DND-41 (cell line): ENCODE results near the gene CALY.

Experiments used
- ATAC-seq: fragments of 200-7000 bp; cut with Tn5 transposase; 3 replicates; pipeline ENCODE4 v1.9.1; 2021; ENCODE audit warnings: low read depth; ENCODE audit not compliant: insufficient read depth
- DNase-seq: peaks from one replicate; pipeline ENCODE4 v3.0.0-alpha.2; 2020
- H2AFZ ChIP-seq: 2 replicates; pipeline ENCODE4 v1.6.0; 2012; ENCODE audit warnings: low read depth, low read length
- H3K27ac ChIP-seq: 2 replicates; pipeline ENCODE4 v1.5.1; 2012; ENCODE audit warnings: low read length, inconsistent platforms
- H3K27me3 ChIP-seq: fragments of 200-600 bp; sonication (generic); 2 replicates; pipeline ENCODE4 v1.6.0; 2012; ENCODE audit warnings: low read length, mild to moderate bottlenecking, inconsistent platforms; ENCODE audit not compliant: insufficient read depth, poor library complexity
- H3K36me3 ChIP-seq: 2 replicates; pipeline ENCODE4 v1.5.1; 2012; ENCODE audit warnings: low read length, inconsistent platforms; ENCODE audit not compliant: insufficient read depth
- H3K4me1 ChIP-seq: 2 replicates; pipeline ENCODE4 v1.5.1; 2012; ENCODE audit warnings: mild to moderate bottlenecking, low read length; ENCODE audit not compliant: insufficient read depth
- H3K4me2 ChIP-seq: 2 replicates; pipeline ENCODE4 v1.6.0; 2012; ENCODE audit warnings: mild to moderate bottlenecking, moderate library complexity, low read length, inconsistent platforms; ENCODE audit not compliant: insufficient read depth
- H3K4me3 ChIP-seq, 2 experiments: fragments of 200-600 bp in 1 of 2; shearing (Covaris generic) in 1 of 2; 2 replicates each; pipeline ENCODE4 v1.5.1; 2012 to 2016; ENCODE audit warnings: inconsistent platforms in 2 of 2, low read length in 2 of 2, mild to moderate bottlenecking in 2 of 2, low read depth in 1 of 2, moderate library complexity in 1 of 2
- H3K79me2 ChIP-seq: 2 replicates; pipeline ENCODE4 v1.6.0; 2012; ENCODE audit warnings: low read length, inconsistent platforms; ENCODE audit not compliant: insufficient read depth
- H3K9ac ChIP-seq: 2 replicates; pipeline ENCODE4 v1.6.0; 2012; ENCODE audit warnings: low read depth, mild to moderate bottlenecking, inconsistent platforms, low read length, moderate library complexity
- H3K9me3 ChIP-seq: 2 replicates; pipeline ENCODE4 v1.5.1; 2012; ENCODE audit warnings: low read length, moderate library complexity, mild to moderate bottlenecking, inconsistent platforms; ENCODE audit not compliant: insufficient read depth, severe bottlenecking
- H4K20me1 ChIP-seq: 2 replicates; pipeline ENCODE4 v1.6.0; 2012; ENCODE audit warnings: low read length; ENCODE audit not compliant: insufficient read depth
- EZH2 ChIP-seq: IDR thresholded peaks from 3 replicates; pipeline ENCODE4 v1.6.1; 2012; ENCODE audit warnings: borderline replicate concordance, low read depth, mild to moderate bottlenecking, moderate library complexity, low read length, inconsistent platforms; ENCODE audit not compliant: severe bottlenecking
- TF ChIP-seq, protein P1 (sequence below): IDR thresholded peaks from 2 replicates; pipeline ENCODE4 v1.5.1; 2012; ENCODE audit warnings: borderline replicate concordance, low read length, moderate library complexity, mild to moderate bottlenecking; ENCODE audit not compliant: poor library complexity, severe bottlenecking; ENCODE audit errors: extremely low read depth

CALY gene

DNA sequence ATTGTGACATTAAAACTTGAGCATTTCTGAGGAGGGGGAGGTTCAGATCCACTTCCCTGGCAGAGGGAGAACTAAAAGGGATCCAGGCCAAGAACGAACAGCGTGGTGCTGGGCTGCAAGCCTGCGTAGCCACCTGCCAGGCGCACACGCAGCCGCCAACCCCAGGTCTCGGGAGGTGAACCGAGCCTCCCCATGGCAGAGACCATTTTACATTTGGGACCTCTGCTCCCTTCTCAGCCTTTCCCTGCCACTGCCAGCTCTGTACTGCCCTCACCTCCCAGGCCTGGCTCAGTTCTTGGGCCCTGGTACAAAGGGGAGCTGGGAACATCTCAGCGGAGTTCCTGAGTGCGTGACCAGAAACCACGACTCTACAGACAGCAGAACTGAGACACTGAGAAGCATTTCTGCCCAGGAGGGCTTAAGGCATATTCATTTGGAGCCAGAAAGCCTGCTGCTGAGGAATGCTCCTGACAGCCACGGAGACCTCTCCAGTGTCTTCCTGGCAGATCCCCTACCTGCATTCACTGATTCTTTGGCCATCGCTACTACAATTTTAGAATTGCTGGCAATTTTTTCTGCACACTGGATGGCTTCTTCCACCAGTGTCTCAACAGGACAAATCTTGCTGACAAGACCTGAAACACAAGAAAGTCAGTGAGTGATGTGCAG is 28.9 kb upstream of the CALY start:
- Histone ChIP-seq H3K79me2 (no peaks in the 10 kb centered on the region), H3K9me3 (no peaks in the 10 kb centered on the region), H3K27me3 (no peaks in the 10 kb centered on the region), H3K4me1 (no peaks in the 10 kb centered on the region), H3K4me3 (no peak overlapping the region), H4K20me1 (no peaks in the 10 kb centered on the region; the same call in 1 of the 2 replicates), H3K27ac (no peak overlapping the region), H3K4me2 (no peak overlapping the region), H2AFZ (no peak overlapping the region), H3K9ac (no peak overlapping the region), H3K36me3 (peaks cover 74% of the 10 kb centered on the region)
- no peak for DNase-seq
- no peak for ATAC-seq
- TF ChIP-seq, protein P1, sequence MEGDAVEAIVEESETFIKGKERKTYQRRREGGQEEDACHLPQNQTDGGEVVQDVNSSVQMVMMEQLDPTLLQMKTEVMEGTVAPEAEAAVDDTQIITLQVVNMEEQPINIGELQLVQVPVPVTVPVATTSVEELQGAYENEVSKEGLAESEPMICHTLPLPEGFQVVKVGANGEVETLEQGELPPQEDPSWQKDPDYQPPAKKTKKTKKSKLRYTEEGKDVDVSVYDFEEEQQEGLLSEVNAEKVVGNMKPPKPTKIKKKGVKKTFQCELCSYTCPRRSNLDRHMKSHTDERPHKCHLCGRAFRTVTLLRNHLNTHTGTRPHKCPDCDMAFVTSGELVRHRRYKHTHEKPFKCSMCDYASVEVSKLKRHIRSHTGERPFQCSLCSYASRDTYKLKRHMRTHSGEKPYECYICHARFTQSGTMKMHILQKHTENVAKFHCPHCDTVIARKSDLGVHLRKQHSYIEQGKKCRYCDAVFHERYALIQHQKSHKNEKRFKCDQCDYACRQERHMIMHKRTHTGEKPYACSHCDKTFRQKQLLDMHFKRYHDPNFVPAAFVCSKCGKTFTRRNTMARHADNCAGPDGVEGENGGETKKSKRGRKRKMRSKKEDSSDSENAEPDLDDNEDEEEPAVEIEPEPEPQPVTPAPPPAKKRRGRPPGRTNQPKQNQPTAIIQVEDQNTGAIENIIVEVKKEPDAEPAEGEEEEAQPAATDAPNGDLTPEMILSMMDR: no peak

DNA sequence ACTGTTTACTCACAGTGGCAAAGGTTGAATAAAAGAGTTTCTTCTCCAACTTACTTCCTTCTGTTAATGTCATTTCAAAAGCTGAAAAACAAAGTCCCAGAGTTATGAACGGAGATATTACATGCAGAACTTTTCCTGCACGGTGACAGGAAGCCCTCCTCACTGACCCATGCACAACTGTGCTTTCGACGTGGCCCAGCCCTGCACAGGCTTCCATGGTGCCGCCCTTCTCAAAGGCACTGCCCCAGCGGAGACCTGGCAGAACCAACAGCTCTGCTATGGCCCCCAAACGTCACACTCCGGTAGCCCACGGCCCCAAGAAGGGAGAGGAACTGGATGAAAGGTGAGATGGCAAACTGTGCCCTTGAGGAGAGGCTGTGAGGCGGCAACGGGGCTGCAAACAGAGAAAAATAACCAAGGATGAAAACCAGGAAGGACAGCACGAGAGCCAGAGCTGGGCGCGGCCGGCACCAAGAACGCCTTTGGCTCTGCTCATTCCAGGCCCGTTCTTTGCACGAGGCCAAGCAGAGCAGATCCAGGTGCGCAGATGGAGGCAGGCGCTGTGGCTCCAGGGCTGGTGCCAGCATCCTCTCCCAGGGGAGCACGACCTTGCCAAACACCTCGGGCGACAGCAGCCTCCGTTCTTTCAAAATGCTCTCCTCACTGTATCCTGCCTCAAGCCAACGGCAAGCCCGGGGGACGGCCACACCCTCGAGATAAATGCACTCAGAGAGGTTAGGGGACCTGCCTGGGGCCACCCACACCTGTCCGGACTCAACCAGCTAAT is 28.1 kb upstream of the CALY start:
- Histone ChIP-seq H4K20me1 (no peaks in the 10 kb centered on the region; the same call in 1 of the 2 replicates), H3K27me3 (no peaks in the 10 kb centered on the region), H3K4me3 (no peak overlapping the region), H3K4me1 (no peaks in the 10 kb centered on the region), H3K9me3 (no peaks in the 10 kb centered on the region), H3K4me2 (no peak overlapping the region), H3K9ac (no peak overlapping the region), H3K27ac (no peak overlapping the region), H2AFZ (no peak overlapping the region), H3K36me3 (peaks cover 66% of the 10 kb centered on the region), H3K79me2 (no peaks in the 10 kb centered on the region)
- DNase-seq (no peak), ATAC-seq (no peak)
- TF ChIP-seq, protein P1: no peak
- no peak for TF ChIP-seq EZH2

DNA sequence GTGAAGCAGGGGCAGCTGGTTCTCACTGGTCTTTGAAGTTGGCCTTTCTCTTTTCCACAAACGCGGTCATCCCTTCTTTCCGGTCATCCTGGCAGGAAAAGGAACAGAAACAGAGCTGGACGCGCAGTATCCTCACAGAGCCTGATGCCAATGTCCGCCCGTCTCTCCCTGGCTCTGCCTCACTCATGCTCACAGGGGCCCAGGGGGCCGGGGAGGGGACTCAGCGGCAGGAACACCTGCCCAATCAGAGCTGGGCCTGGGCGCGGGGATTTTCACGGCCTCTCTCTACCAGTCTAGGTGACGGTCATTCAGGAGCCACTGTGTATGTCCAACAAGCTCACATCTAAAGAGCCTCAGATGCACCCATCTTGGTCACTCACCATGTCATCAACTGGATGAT is 26.1 kb upstream of the CALY start:
- no peak for ATAC-seq
- H3K9ac ChIP-seq: no peak overlapping the region
- H3K27me3 ChIP-seq: no peaks in the 10 kb centered on the region
- no peak for DNase-seq
- H3K4me3 ChIP-seq: no peak overlapping the region
- TF ChIP-seq, protein P1: no peak
- no peak for TF ChIP-seq EZH2
- no peak overlapping the region for H2AFZ ChIP-seq
- H3K9me3 ChIP-seq: no peaks in the 10 kb centered on the region
- no peak overlapping the region for H3K27ac ChIP-seq
- no peaks in the 10 kb centered on the region; the same call in 1 of the 2 replicates for H4K20me1 ChIP-seq
- H3K36me3 ChIP-seq: peaks cover 47% of the 10 kb centered on the region
- no peaks in the 10 kb centered on the region for H3K4me1 ChIP-seq
- H3K79me2 ChIP-seq: no peaks in the 10 kb centered on the region
- no peak overlapping the region for H3K4me2 ChIP-seq
